K562 (cell line): ENCODE measurements around the gene MEX3D. TPM values are rescaled to one million over a fixed set of nuclear protein-coding genes. Genes with fewer than 3 reads are reported as not detected.

Experiments used
- ATAC-seq: fragments of 200-7000 bp; cut with Tn5 transposase; 3 replicates; pipeline ENCODE4 v1.9.1; 2020; ENCODE audit warnings: moderate library complexity
- BruUV-seq: library from RNA; stranded (reverse); fragments of 400-500 nt; replicated peaks from 2 replicates; lab custom pipeline; 2021; lab: Mats Ljungman, UMichigan
- CTCF ChIA-PET: fragments of 300-600 bp; formaldehyde crosslinking; extraction: SDS; loops from one replicate; lab custom pipeline; 2021; ENCODE audit warnings: low intra/inter-chr PET ratio; lab: Yijun Ruan, JAX
- POLR2A ChIA-PET: fragments of 300-600, 350-650 bp; sonication (Branson Sonifier 250); formaldehyde crosslinking; extraction: SDS; loops from one replicate; lab custom pipeline; 2021; ENCODE audit warnings: antibody characterized with exemption, inconsistent platforms; lab: Yijun Ruan, JAX
- DNase-seq, 4 experiments: peaks; one replicate each; pipeline versions ENCODE4 v3.0.0 to v3.0.0-alpha.2; 2011 to 2018; ENCODE audit warnings: low spot score in 3 of 4, mixed read lengths in 3 of 4; ENCODE audit errors: extremely low read depth in 1 of 4
- FAIRE-seq: peaks from 2 replicates; lab custom pipeline; 2011; peaks lifted over from hg19 to GRCh38; lab: Jason Lieb, UNC
- H2AFZ ChIP-seq: 2 replicates; pipeline ENCODE4 v1.6.0; 2011; ENCODE audit warnings: low read depth, low read length, control low read depth, inconsistent platforms
- H3K27ac ChIP-seq: fragments of 200-600 bp; 3 replicates; pipeline ENCODE4 v1.8.0; 2011; ENCODE audit warnings: low read depth, mild to moderate bottlenecking, control low read depth, inconsistent platforms, low read length, moderate library complexity, mixed read lengths; ENCODE audit errors: extremely low read depth
- H3K27me3 ChIP-seq, 2 experiments: fragments of 300-600 bp in 1 of 2; 2 replicates in 1 of 2; 3 replicates in 1 of 2; pipeline versions ENCODE4 v1.6.0 to v1.8.0; 2011; ENCODE audit warnings: inconsistent platforms in 2 of 2, low read length in 2 of 2, mild to moderate bottlenecking in 1 of 2, mixed read lengths in 1 of 2, moderate library complexity in 1 of 2; ENCODE audit not compliant: control insufficient read depth in 2 of 2, insufficient read depth in 2 of 2
- H3K36me3 ChIP-seq: fragments of 300-600 bp; 3 replicates; pipeline ENCODE4 v1.8.0; 2011; ENCODE audit warnings: mild to moderate bottlenecking, low read length, inconsistent platforms; ENCODE audit not compliant: control insufficient read depth, insufficient read depth
- H3K4me1 ChIP-seq, 2 experiments: fragments of 200-600 bp in 1 of 2; replicated peaks in 1 of 2; 2 replicates in 1 of 2; 3 replicates in 1 of 2; pipeline versions ENCODE4 v1.5.1 to v1.8.0; 2011; ENCODE audit warnings: inconsistent platforms in 2 of 2, low read length in 2 of 2, mild to moderate bottlenecking in 1 of 2, mixed read lengths in 1 of 2, moderate library complexity in 1 of 2; ENCODE audit not compliant: control insufficient read depth in 2 of 2, insufficient read depth in 2 of 2
- H3K4me2 ChIP-seq: 2 replicates; pipeline ENCODE4 v1.6.1; 2011; ENCODE audit warnings: low read length, control low read depth, inconsistent platforms, mixed read lengths; ENCODE audit not compliant: insufficient read depth
- H3K4me3 ChIP-seq: fragments of 200-600 bp; sonication (generic), shearing (Covaris generic); 2 replicates; pipeline ENCODE4 v1.5.1; 2016; ENCODE audit warnings: control low read depth, inconsistent platforms
- H3K79me2 ChIP-seq: fragments of 200-600 bp; 3 replicates; pipeline ENCODE4 v1.8.0; 2011; ENCODE audit warnings: low read length, inconsistent platforms; ENCODE audit not compliant: control insufficient read depth, insufficient read depth
- H3K9ac ChIP-seq, 2 experiments: 2 replicates each; pipeline versions ENCODE4 v1.6.0 to v1.6.1; 2011; ENCODE audit warnings: low read depth in 2 of 2, low read length in 2 of 2, control low read depth in 1 of 2, inconsistent platforms in 1 of 2, mild to moderate bottlenecking in 1 of 2, mixed read lengths in 1 of 2; ENCODE audit not compliant: insufficient read depth in 1 of 2
- H3K9me1 ChIP-seq: one replicate; pipeline ENCODE4 v1.6.0; 2011; ENCODE audit warnings: inconsistent platforms, mild to moderate bottlenecking, low read length, moderate library complexity; ENCODE audit not compliant: control insufficient read depth, insufficient read depth
- H3K9me3 ChIP-seq: replicated peaks from 2 replicates; pipeline ENCODE4 v1.5.1; 2011; ENCODE audit warnings: low read depth, low read length, inconsistent platforms; ENCODE audit not compliant: control insufficient read depth, insufficient read depth
- H4K20me1 ChIP-seq: replicated peaks from 2 replicates; pipeline ENCODE4 v1.6.1; 2011; ENCODE audit warnings: low read length, inconsistent platforms, mixed read lengths; ENCODE audit not compliant: control insufficient read depth, insufficient read depth
- CBX8 ChIP-seq: fragments of 200-600 bp; sonication (generic); IDR thresholded peaks from 2 replicates; pipeline ENCODE4 v1.6.1; 2012; ENCODE audit warnings: borderline replicate concordance, mixed run types, low read depth, mild to moderate bottlenecking, moderate library complexity, mixed read lengths, low read length, control low read depth, inconsistent platforms; ENCODE audit not compliant: poor library complexity, severe bottlenecking; ENCODE audit errors: extremely low read depth
- CREB1 ChIP-seq, 2 experiments: sonication (generic) in 1 of 2; formaldehyde crosslinking in 1 of 2; IDR thresholded peaks; 2 replicates each; pipeline versions ENCODE4 v1.6.1 to v1.8.0; 2012 to 2022; ENCODE audit warnings: inconsistent platforms in 1 of 2, mild to moderate bottlenecking in 1 of 2, missing genetic modification reagents in 1 of 2, moderate library complexity in 1 of 2
- FOXJ3 ChIP-seq: sonication (generic); formaldehyde crosslinking; IDR thresholded peaks from 2 replicates; pipeline ENCODE4 v1.4.0; 2020; ENCODE audit warnings: mild to moderate bottlenecking, missing genetic modification reagents
- HES1 ChIP-seq: fragments of 450-650 bp; IDR thresholded peaks from 2 replicates; pipeline ENCODE4 v1.6.1; 2016; ENCODE audit warnings: low read depth, mild to moderate bottlenecking, moderate library complexity
- PTBP1 ChIP-seq: fragments of 200-400 bp; formaldehyde crosslinking; IDR thresholded peaks from 2 replicates; pipeline ENCODE4 v1.6.1; 2017; ENCODE audit warnings: low read depth, low read length
- RAD51 ChIP-seq: fragments of 450-650 bp; IDR thresholded peaks from 2 replicates; pipeline ENCODE4 v1.7.1; 2016; ENCODE audit warnings: low read depth, mild to moderate bottlenecking, borderline replicate concordance
- RFX7 ChIP-seq: fragments of 250-450 bp; sonication (Bioruptor Pico); IDR thresholded peaks from 2 replicates; pipeline ENCODE4 v1.5.1; 2021; ENCODE audit warnings: mild to moderate bottlenecking
- SLC30A9 ChIP-seq: fragments of 250-450 bp; sonication (Bioruptor Pico); IDR thresholded peaks from 2 replicates; pipeline ENCODE4 v1.8.0; 2022; ENCODE audit warnings: mild to moderate bottlenecking, moderate library complexity
- TCF7L2 ChIP-seq: fragments of 150-350 bp; IDR thresholded peaks from 2 replicates; pipeline ENCODE4 v1.6.1; 2016; ENCODE audit warnings: low read depth, mild to moderate bottlenecking, low read length, moderate library complexity
- USF1 ChIP-seq: sonication (generic); formaldehyde crosslinking; IDR thresholded peaks from 2 replicates; pipeline ENCODE4 v1.9.0; 2022; ENCODE audit warnings: mild to moderate bottlenecking, missing genetic modification reagents
- ZNF197 ChIP-seq: fragments of 200-800 bp; sonication (Bioruptor generic); IDR thresholded peaks from 2 replicates; pipeline ENCODE4 v1.6.1; 2016; ENCODE audit warnings: low read depth, missing genetic modification characterization, missing compliant biosample characterization
- ZNF217 ChIP-seq: sonication (generic); formaldehyde crosslinking; IDR thresholded peaks from 2 replicates; pipeline ENCODE4 v1.8.0; 2022; ENCODE audit warnings: mild to moderate bottlenecking, missing genetic modification reagents
- ZNF23 ChIP-seq: fragments of 250-450 bp; sonication (Bioruptor Pico); IDR thresholded peaks from 2 replicates; pipeline ENCODE4 v1.4.0; 2020; ENCODE audit warnings: mild to moderate bottlenecking
- ZNF407 ChIP-seq: fragments of 450-650 bp; IDR thresholded peaks from 2 replicates; pipeline ENCODE4 v1.6.1; 2016; ENCODE audit warnings: low read depth
- WGBS: fragments of 100-300 bp; shearing (Covaris generic); methylation state at CpG from one replicate; pipeline ENCODE4 v1.1.6; 2016; ENCODE audit warnings: low coverage, mixed read lengths; ENCODE audit not compliant: insufficient coverage; ENCODE audit errors: missing lambda C conversion rate; 5-methylcytosine and 5-hydroxymethylcytosine counted together
- in situ Hi-C: fragments of 300-500 bp; cut with MboI; formaldehyde crosslinking; loops from 4 replicates; pipeline ENCODE4 v1.15.0; 2018; ENCODE audit warnings: inconsistent platforms, mixed read lengths
- intact Hi-C: fragments of 100-400 bp; cut with micrococcal nuclease; formaldehyde crosslinking; loops from 2 replicates; pipeline ENCODE4 v1.14.2; 2022
- polyA plus RNA-seq, 8 experiments: library from polyadenylated mRNA; depleted of rRNA in 4 of 8; stranded (reverse) in 5 of 8; unstranded in 3 of 8; fragments of >200 nt; fragmentation: Nextera tagmentation in 2 of 8; fragmentation: Illumina TruSeq in 1 of 8; extraction: Ambion mirVana in 2 of 8; extraction: Trizol in 1 of 8; gene quantifications; 2 replicates each; pipeline versions ENCODE4 v1.2.1 to v1.2.3, GENCODE V29; 2011 to 2014; ENCODE audit warnings: inconsistent platforms in 1 of 8, missing spikeins in 1 of 8
- total RNA-seq, 7 experiments: library from RNA; depleted of rRNA in 6 of 7; stranded (reverse); fragments of >200 nt in 6 of 7; fragmentation: Illumina TruSeq in 2 of 7; extraction: Trizol in 2 of 7; gene quantifications; 2 replicates each; pipeline versions ENCODE4 v1.2.1 to v1.2.3, GENCODE V29; 2011 to 2021; ENCODE audit warnings: low replicate concordance in 1 of 7

Gene MEX3D
- total and polyA plus RNA-seq, 9 of the 15 experiments (the other 6 are each of a cell fraction or from before 2014, with no cell fraction given): 1.7 to 39.3 (median 5.7) TPM

- intact Hi-C loops (no loop called here), in situ Hi-C loops (no loop called here)
- Histone ChIP-seq H3K9me1 (no peaks in the 10 kb centered on the region), H3K27ac (no peak overlapping the region), H3K36me3 (peaks cover 13% of the 10 kb centered on the region; the same call in 1 of the 3 replicates), H3K4me3 (no peak overlapping the region), H4K20me1 (no peaks in the 10 kb centered on the region; the same call in 1 of the 2 replicates), H3K27me3 (no peaks in the 10 kb centered on the region), H2AFZ (no peak overlapping the region), H3K9me3 (no peaks in the 10 kb centered on the region), H3K9ac (peak overlapping the region in 1 of 2 experiments; percentile 71; a peak in 2 of 4 replicates), H3K79me2 (peaks cover 13% of the 10 kb centered on the region; the same call in 2 of the 3 replicates), H3K4me2 (no peak overlapping the region), H3K4me1 (peaks cover 0 to 45% of the 10 kb centered on the region in 2 experiments; a peak in 2 of 5 replicates)
- FAIRE-seq (no peak), ATAC-seq (no peak), DNase-seq (no peak)
- WGBS: 82% methylated on average over 11 of the region's 12 CpGs
- CTCF ChIA-PET: no interaction called here
- POLR2A ChIA-PET: no interaction called here
- BruUV-seq: no TSS peak
- TF ChIP-seq ZNF407: no peak
- TF ChIP-seq SLC30A9 (CRISPR knock-in tag): no peak
- no peak for TF ChIP-seq FOXJ3 (CRISPR knock-in tag)
- TF ChIP-seq ZNF217 (CRISPR knock-in tag): no peak
- TF ChIP-seq HES1: no peak
- no peak for TF ChIP-seq RAD51
- TF ChIP-seq PTBP1: no peak
- no peak for TF ChIP-seq ZNF23 (CRISPR knock-in tag)
- TF ChIP-seq RFX7: no peak
- no peak for TF ChIP-seq CBX8
- TF ChIP-seq CREB1 (IDR thresholded peaks at IDR 0.05): no peak
- TF ChIP-seq CREB1 (CRISPR knock-in tag; IDR thresholded peaks at IDR 0.05): no peak
- no peak for TF ChIP-seq USF1
- TF ChIP-seq ZNF197 (CRISPR knock-in tag): no peak
- TF ChIP-seq TCF7L2: no peak
Observed at GRCh38 chr19:1558552-1558951, 9.6 kb downstream of the MEX3D start.
